ENCODE results near the gene MAEA.
A peak's percentile ranks its signal among the peaks of the same experiment; 100 is the strongest.

Gene MAEA

DNA sequence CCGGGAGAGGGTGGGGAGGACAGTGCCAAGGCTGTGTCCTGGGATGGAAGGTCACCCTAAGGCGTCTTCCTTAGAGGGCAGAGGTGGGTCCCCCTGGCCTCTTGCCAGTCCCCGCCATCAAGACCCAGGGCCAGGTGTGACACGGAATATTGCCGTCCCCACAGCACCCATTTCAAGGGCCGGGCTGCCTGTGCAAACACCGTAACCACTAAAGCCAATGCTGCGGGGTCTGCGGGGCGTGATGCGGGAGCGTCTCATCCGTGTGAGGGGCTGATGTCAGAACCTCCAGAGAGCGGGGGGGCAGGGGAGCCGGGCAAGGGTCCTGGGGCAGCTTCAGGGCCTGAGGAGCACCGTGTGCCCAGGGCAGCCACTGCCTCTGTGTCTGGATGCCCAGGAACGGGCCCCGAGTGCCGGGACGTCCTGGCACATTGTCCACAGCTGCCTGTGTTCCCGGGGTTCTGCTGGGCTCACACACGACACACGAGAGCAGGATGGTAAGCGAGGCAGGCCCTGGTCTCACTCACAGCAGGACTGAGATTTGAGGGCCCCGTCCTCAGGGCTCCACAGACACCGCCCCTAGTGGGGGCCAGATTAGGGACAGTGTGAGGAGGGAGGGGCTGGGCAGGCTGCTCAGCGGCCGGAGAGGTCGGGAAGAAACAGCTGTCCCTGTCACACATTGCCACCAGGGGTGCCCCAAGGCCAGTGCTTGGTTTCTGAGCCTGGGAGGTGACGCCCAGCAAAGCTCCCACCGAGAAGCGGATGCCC, 87.3 kb downstream of the MAEA start:
- Histone ChIP-seq H3K4me1 (peaks cover 0 to 40% (median 36%) of the 10 kb centered on the region in 10 experiments; a peak in 17 of 20 replicates), H3K4me3 (no peak overlapping the region), H4K20me1 (peaks cover 0 to 51% (median 13%) of the 10 kb centered on the region in 11 experiments; a peak in 12 of 22 replicates), H3K27ac (no peak overlapping the region), H3K27me3 (peaks cover 0 to 27% (median 0%) of the 10 kb centered on the region in 11 experiments; a peak in 7 of 22 replicates), H3K4me2 (peak overlapping the region in 9 of 11 experiments; percentile 24 to 86 (median 78); a peak in 17 of 22 replicates), H3K9me3 (replicated peaks in 1 of 11) (peaks cover 7 to 19% (median 17%) of the 10 kb centered on the region in 11 experiments; a peak in 17 of 22 replicates), H3K36me3 (peaks cover 0 to 49% (median 0%) of the 10 kb centered on the region in 11 experiments; a peak in 9 of 22 replicates), H3K9ac (peak overlapping the region in 7 of 11 experiments; percentile 5 to 62 (median 39); a peak in 6 of 22 replicates)
- TF ChIP-seq Cebpa-rat (IDR thresholded peaks at IDR 0.05) = no peak

DNA sequence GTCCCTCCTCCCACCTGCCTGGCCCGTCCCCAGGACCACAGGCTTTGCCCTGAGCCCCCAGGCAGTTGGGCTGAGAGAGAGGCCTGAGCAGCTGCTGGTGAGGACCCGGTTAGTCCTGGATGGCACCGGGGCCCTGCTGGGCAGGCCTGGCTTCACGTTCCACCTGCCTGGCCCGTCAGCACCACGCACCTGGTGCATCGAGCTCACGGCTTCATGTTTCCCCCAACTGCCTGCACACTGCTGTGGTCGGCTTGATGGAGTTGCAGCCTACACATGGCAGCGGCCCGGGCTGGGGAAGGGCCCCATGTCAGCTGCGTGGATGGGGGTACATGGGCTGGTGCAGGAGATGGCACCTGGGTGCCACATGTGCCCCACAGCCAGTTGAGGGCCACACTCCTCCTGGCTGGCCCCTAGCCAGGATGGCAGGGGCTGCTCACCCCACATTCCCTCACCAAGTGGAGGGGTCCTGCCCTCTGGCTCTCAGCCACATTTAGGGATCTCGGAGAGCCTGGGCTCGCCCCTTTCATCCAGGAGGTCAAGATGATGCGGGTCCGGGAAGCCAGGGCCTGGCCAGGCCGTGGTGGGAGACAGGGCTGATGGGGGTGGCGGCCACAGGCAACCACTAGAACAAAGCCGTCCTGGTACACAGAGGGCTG, 88.0 kb downstream of the MAEA start:
- no peak for TF ChIP-seq Cebpa-rat (IDR thresholded peaks at IDR 0.05)
- Histone ChIP-seq H3K9ac (no peak overlapping the region), H3K4me3 (no peak overlapping the region), H4K20me1 (peaks cover 0 to 51% (median 13%) of the 10 kb centered on the region in 11 experiments; a peak in 12 of 22 replicates), H3K27ac (no peak overlapping the region), H3K4me2 (peak overlapping the region in 9 of 11 experiments; percentile 43 to 86 (median 78); a peak in 17 of 22 replicates), H3K27me3 (peaks cover 0 to 27% (median 0%) of the 10 kb centered on the region in 11 experiments; a peak in 7 of 22 replicates), H3K4me1 (peaks cover 0 to 41% (median 36%) of the 10 kb centered on the region in 10 experiments; a peak in 17 of 20 replicates), H3K36me3 (peaks cover 0 to 41% (median 0%) of the 10 kb centered on the region in 11 experiments; a peak in 9 of 22 replicates), H3K9me3 (replicated peaks in 1 of 11) (peaks cover 2 to 14% (median 10%) of the 10 kb centered on the region in 11 experiments; a peak in 17 of 22 replicates)

DNA sequence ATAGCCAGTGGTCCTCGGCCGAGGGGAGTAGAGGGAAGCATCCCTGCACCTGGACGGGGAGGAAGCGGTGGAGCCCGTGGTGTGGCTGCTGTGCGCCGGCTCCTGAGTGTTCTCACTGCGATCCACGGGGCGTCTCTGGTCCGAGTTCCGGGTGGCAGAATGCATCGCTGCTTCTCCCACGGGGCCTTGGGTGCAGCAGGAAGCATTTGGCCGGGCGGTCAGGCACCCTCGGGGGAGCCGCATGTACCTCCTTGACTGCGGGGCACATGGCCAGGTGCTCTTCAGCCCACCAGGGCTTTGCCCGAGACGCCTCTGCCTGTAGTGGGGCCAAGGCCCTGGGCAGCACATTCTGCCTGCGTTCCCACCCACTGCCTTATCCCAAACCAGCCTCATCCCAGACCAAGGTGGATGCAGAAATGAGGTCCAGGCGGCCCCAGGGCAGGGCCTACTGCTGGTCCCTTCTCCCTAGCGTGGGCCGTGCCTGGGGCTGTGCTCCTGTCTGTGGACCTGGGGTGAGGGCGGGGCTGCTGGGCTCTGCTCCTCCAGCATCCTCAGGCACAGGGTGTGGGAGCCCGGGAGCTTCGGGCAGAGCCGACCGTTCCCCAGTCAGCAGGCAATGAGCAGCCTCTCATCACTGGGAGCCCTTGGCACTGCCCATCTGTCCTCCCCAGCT, 89.0 kb downstream of the MAEA start:
- Histone ChIP-seq H3K27me3 (peaks cover 0 to 27% (median 0%) of the 10 kb centered on the region in 11 experiments; a peak in 7 of 22 replicates), H3K36me3 (peaks cover 0 to 33% (median 0%) of the 10 kb centered on the region in 11 experiments; a peak in 6 of 22 replicates), H3K4me2 (peak overlapping the region in 10 of 11 experiments; percentile 1 to 86 (median 75); a peak in 19 of 22 replicates), H4K20me1 (peaks cover 0 to 55% (median 13%) of the 10 kb centered on the region in 11 experiments; a peak in 12 of 22 replicates), H3K27ac (no peak overlapping the region), H3K4me1 (peaks cover 0 to 45% (median 36%) of the 10 kb centered on the region in 10 experiments; a peak in 17 of 20 replicates), H3K9me3 (replicated peaks in 1 of 11) (peaks cover 0 to 6% (median under 1%) of the 10 kb centered on the region in 11 experiments; a peak in 3 of 22 replicates), H3K9ac (no peak overlapping the region; a peak in 1 of 22 replicates), H3K4me3 (no peak overlapping the region)
- no peak for TF ChIP-seq Cebpa-rat (IDR thresholded peaks at IDR 0.05)

DNA sequence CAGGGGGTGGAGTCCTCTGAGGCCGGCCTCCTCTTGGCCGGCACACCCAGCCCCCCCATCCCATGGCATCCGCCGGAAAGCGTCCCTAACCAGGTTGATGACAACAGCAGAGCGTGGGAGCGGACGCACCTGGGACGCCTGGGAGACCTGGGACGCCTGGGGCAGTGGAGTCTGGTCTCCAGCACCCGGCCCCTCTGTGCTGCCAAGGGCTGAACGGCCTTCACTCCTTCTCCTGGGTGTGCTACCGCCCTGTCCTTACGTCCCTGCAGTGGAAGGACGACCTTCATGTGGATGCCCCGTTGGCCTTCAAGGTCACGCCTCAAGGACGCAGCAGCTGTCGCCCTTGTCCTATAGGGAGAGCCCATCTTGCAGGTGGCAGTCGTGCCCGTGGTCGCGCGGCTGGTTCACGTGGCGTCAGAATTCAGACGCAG, 89.7 kb downstream of the MAEA start:
- peaks cover 0 to 33% (median 0%) of the 10 kb centered on the region in 11 experiments; a peak in 3 of 22 replicates for H3K36me3 ChIP-seq
- TF ChIP-seq Cebpa-rat (IDR thresholded peaks at IDR 0.05) = no peak
- H3K4me2 ChIP-seq = peak overlapping the region in 7 of 11 experiments; percentile 61 to 86 (median 78); a peak in 10 of 22 replicates
- H3K4me3 ChIP-seq = no peak overlapping the region
- peaks cover 0 to 27% (median 0%) of the 10 kb centered on the region in 11 experiments; a peak in 7 of 22 replicates for H3K27me3 ChIP-seq
- H3K9me3 ChIP-seq (replicated peaks in 1 of 11) = 0 out of 22 replicates have a peak, but pooled peaks cover 0 to under 1% (median 0%) of the 10 kb centered on the region in 11 experiments
- H3K9ac ChIP-seq = no peak overlapping the region
- H3K27ac ChIP-seq = no peak overlapping the region
- peaks cover 0 to 62% (median 13%) of the 10 kb centered on the region in 11 experiments; a peak in 12 of 22 replicates for H4K20me1 ChIP-seq
- H3K4me1 ChIP-seq = peaks cover 0 to 45% (median 36%) of the 10 kb centered on the region in 10 experiments; a peak in 17 of 20 replicates

DNA sequence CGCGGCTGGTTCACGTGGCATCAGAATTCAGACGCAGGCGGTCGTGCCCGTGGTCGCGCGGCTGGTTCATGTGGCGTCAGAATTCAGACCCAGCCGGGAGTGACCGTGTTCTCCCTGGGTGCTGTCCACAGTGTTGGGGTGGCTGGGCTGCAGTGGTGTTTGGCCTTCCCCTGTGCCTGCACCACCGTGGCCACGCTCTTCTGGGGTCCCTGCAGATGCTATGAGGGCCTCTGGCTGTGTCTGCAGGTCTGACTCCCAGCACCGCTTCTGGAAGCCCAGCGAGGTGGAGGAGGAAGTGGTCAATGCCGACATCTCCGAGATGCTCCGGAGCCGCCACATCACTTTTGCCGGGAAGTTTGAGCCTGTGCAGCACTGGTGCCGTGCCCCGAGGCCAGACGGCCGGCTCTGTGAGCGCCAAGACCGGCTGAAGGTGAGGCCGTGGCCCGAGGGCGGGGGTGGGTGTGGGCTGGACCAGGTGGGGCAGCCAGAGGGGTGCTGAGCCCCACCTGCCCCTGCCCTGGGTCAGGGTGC, 90.2 kb downstream of the MAEA start:
- peaks cover 0 to 65% (median 13%) of the 10 kb centered on the region in 11 experiments; a peak in 12 of 22 replicates for H4K20me1 ChIP-seq
- TF ChIP-seq Cebpa-rat (IDR thresholded peaks at IDR 0.05) = no peak
- H3K4me3 ChIP-seq = no peak overlapping the region
- H3K9ac ChIP-seq = no peak overlapping the region
- peaks cover 0 to 29% (median 0%) of the 10 kb centered on the region in 11 experiments; a peak in 2 of 22 replicates for H3K36me3 ChIP-seq
- H3K27ac ChIP-seq = no peak overlapping the region
- no peak overlapping the region for H3K4me2 ChIP-seq
- H3K27me3 ChIP-seq = peaks cover 0 to 27% (median 0%) of the 10 kb centered on the region in 11 experiments; a peak in 7 of 22 replicates
- H3K4me1 ChIP-seq = peaks cover 0 to 46% (median 36%) of the 10 kb centered on the region in 10 experiments; a peak in 17 of 20 replicates
- H3K9me3 ChIP-seq (replicated peaks in 1 of 11) = no peaks in the 10 kb centered on the region

DNA sequence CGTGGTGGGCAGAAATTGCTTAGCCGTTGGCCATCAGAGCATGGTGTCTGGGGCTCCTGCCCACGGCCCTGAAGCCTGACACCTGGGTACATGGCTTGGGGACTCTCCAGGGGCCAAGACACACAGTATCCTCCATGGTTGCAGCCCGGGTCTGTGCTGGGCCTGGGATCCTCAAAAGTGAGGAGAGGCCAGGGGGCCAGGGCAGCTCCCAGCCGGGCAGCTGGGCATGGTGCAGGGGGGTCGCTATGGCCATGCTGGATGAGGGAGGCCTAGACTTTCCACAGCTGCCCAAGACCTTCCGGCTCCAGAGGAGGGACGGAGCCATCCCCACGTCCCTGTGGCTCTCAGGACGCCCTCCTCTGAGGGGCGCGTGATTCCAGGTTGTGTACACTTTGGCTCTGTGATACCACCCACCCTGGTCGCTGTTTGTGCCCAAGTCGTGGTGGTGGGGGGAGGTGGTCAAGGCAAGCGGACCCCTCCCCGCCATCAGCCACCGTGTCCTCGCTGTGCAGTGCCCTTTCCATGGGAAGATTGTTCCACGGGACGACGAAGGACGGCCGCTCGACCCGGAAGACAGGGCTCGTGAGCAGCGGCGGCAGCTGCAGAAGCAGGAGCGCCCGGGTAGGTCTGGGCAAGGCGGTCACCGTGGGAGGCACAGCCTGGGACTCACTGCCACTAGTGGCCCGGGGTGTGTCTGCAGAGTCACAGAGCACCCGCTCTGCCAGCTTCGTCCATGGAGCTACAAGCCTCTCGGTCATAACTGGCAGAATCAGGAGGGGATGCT, 90.9 kb downstream of the MAEA start:
- Histone ChIP-seq H3K4me2 (no peak overlapping the region), H3K4me1 (peaks cover 0 to 49% (median 36%) of the 10 kb centered on the region in 10 experiments; a peak in 17 of 20 replicates), H3K9me3 (replicated peaks in 1 of 11) (no peaks in the 10 kb centered on the region), H3K4me3 (no peak overlapping the region), H3K9ac (no peak overlapping the region), H4K20me1 (peaks cover 0 to 65% (median 13%) of the 10 kb centered on the region in 11 experiments; a peak in 11 of 22 replicates), H3K27me3 (peaks cover 0 to 27% (median 0%) of the 10 kb centered on the region in 11 experiments; a peak in 7 of 22 replicates), H3K27ac (no peak overlapping the region), H3K36me3 (peaks cover 0 to 23% (median 0%) of the 10 kb centered on the region in 11 experiments; a peak in 2 of 22 replicates)
- no peak for TF ChIP-seq Cebpa-rat (IDR thresholded peaks at IDR 0.05)

DNA sequence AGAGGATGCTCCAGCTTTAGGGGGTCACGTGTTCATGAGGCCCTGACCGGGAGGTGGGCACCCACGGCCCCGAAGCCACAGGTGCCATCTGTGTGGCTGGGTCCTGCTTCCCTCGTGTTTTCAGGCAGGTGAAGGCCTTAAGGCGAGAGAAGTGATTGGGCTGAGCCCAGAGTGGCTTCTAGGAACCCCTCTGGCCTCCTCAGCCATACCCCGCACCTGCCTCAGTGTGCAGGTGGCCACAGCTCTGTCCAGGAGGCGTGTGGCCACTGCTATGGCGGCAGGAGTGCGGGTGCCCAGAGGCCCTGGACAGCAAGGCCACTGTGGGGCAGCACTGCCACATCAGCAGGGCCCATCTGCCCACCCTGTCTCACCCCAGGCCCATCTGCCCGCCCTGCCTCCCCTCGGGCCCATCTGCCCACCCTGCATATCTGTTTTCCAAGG, 91.5 kb downstream of the MAEA start:
- Histone ChIP-seq H4K20me1 (peaks cover 0 to 60% (median 13%) of the 10 kb centered on the region in 11 experiments; a peak in 11 of 22 replicates), H3K27me3 (peaks cover 0 to 25% (median 0%) of the 10 kb centered on the region in 11 experiments; a peak in 7 of 22 replicates), H3K4me1 (peaks cover 0 to 46% (median 30%) of the 10 kb centered on the region in 10 experiments; a peak in 17 of 20 replicates), H3K27ac (no peak overlapping the region), H3K9ac (no peak overlapping the region), H3K9me3 (replicated peaks in 1 of 11) (no peaks in the 10 kb centered on the region), H3K4me2 (no peak overlapping the region), H3K36me3 (peaks cover 0 to 23% (median 0%) of the 10 kb centered on the region in 11 experiments; a peak in 3 of 22 replicates), H3K4me3 (no peak overlapping the region)
- TF ChIP-seq Cebpa-rat (IDR thresholded peaks at IDR 0.05) = no peak
